Measurements from ENCODE around the gene USH1C. TPM values are rescaled to one million over a fixed set of nuclear protein-coding genes. Genes with fewer than 3 reads are reported as not detected.

Gene USH1C
- polyA plus RNA-seq, 3 donors: not detected

DNA sequence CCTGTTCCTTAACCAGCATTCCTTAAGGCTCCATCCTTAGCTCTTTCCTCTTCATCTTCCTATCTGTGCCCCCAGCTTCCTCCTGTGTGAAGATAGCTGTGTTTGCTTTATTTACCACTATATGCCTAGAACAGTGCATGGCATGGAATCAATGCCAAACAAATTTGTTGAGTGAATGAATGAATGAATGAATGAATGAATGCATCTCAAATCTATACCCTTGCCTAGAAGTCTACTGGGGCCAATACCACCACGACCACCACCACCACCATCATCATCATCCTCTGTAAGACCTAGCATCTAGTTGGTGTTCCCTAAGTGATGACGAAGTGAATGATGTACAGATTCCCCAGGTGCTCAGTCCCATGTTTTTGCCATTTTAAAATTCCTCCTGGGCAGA is 2.0 kb upstream of the USH1C start:
- no peak overlapping the region for H3K27ac Mint-ChIP-seq

GRCh38 chr11:17543574-17544180 is 539 bp downstream of the USH1C start:
- no peaks in the 10 kb centered on the region for H3K79me2 ChIP-seq (ENCODE audit: insufficient read depth, low read length)
- H3K27me3 Mint-ChIP-seq (ENCODE audit: low read depth in 3 of 3): peaks cover 31 to 54% (median 35%) of the 10 kb centered on the region in 3 donors
- peak overlapping the region; percentile 53 for H2AFZ ChIP-seq (ENCODE audit: insufficient read depth, low read depth, low read length, poor library complexity, severe bottlenecking)
- H4K20me1 ChIP-seq (ENCODE audit: insufficient read depth, low read length): no peaks in the 10 kb centered on the region
- H3K4me1 ChIP-seq (ENCODE audit: control insufficient read depth in 1 of 2, insufficient read depth in 2 of 2, low read length in 2 of 2): peaks cover 0 to 6% of the 10 kb centered on the region in 2 donors
- no peaks in the 10 kb centered on the region for H3K36me3 Mint-ChIP-seq
- H3K27me3 ChIP-seq (ENCODE audit: control insufficient read depth in 2 of 2, insufficient read depth in 2 of 2, low read length in 2 of 2): peaks cover 0 to 20% of the 10 kb centered on the region in 2 donors
- H3K27ac ChIP-seq (ENCODE audit: low read depth in 1 of 2, low read length in 2 of 2): no peak overlapping the region
- H3K4me3 Mint-ChIP-seq: peak overlapping the region in 1 of 2 donors; percentile 7
- peaks cover 6% of the 10 kb centered on the region for H3K4me1 Mint-ChIP-seq
- H3K9ac ChIP-seq (ENCODE audit: insufficient read depth, low read length, poor library complexity, severe bottlenecking): peak overlapping the region; percentile 32
- DNase-seq: no peak
- H3K4me3 ChIP-seq (replicated peaks in 1 of 3; ENCODE audit: low read depth in 2 of 3, low read length in 3 of 3): peak overlapping the region in 1 of 3 experiments; percentile 46
- H3K4me2 ChIP-seq (replicated peaks; ENCODE audit: extremely low read depth, low read length, poor library complexity, severe bottlenecking): peak overlapping the region; percentile 58
- TF ChIP-seq, protein P1, sequence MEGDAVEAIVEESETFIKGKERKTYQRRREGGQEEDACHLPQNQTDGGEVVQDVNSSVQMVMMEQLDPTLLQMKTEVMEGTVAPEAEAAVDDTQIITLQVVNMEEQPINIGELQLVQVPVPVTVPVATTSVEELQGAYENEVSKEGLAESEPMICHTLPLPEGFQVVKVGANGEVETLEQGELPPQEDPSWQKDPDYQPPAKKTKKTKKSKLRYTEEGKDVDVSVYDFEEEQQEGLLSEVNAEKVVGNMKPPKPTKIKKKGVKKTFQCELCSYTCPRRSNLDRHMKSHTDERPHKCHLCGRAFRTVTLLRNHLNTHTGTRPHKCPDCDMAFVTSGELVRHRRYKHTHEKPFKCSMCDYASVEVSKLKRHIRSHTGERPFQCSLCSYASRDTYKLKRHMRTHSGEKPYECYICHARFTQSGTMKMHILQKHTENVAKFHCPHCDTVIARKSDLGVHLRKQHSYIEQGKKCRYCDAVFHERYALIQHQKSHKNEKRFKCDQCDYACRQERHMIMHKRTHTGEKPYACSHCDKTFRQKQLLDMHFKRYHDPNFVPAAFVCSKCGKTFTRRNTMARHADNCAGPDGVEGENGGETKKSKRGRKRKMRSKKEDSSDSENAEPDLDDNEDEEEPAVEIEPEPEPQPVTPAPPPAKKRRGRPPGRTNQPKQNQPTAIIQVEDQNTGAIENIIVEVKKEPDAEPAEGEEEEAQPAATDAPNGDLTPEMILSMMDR (IDR thresholded peaks at IDR 0.05): no peak
- no peaks in the 10 kb centered on the region for H3K9me3 ChIP-seq (replicated peaks in 1 of 2; ENCODE audit: control insufficient read depth in 1 of 2, insufficient read depth in 1 of 2, low read length in 2 of 2)
- H3K9me3 Mint-ChIP-seq: peaks cover 0 to 2% (median 0%) of the 10 kb centered on the region in 7 donors
- no peak overlapping the region for H3K27ac Mint-ChIP-seq
- WGBS (ENCODE audit: insufficient coverage): 46% methylated on average over 10 of the region's 17 CpGs
- no peaks in the 10 kb centered on the region for H3K36me3 ChIP-seq (replicated peaks in 1 of 2; ENCODE audit: control insufficient read depth in 1 of 2, insufficient read depth in 2 of 2, low read length in 2 of 2)
- intact Hi-C loops (cut with micrococcal nuclease): no loop called here

More for the DNA sequence above, 2.0 kb upstream of the USH1C start:
- no peak for DNase-seq
- Histone ChIP-seq H3K9ac (ENCODE audit: insufficient read depth, low read length, poor library complexity, severe bottlenecking) (no peak overlapping the region), H3K27me3 (ENCODE audit: control insufficient read depth in 2 of 2, insufficient read depth in 2 of 2, low read length in 2 of 2) (peaks cover 0 to 20% of the 10 kb centered on the region in 2 donors), H3K9me3 (replicated peaks in 1 of 2; ENCODE audit: control insufficient read depth in 1 of 2, insufficient read depth in 1 of 2, low read length in 2 of 2) (no peaks in the 10 kb centered on the region), H3K4me3 (replicated peaks in 1 of 3; ENCODE audit: low read depth in 2 of 3, low read length in 3 of 3) (no peak overlapping the region), H3K4me1 (ENCODE audit: control insufficient read depth in 1 of 2, insufficient read depth in 2 of 2, low read length in 2 of 2) (peaks cover 0 to 6% of the 10 kb centered on the region in 2 donors), H4K20me1 (ENCODE audit: insufficient read depth, low read length) (no peaks in the 10 kb centered on the region), H3K27ac (ENCODE audit: low read depth in 1 of 2, low read length in 2 of 2) (no peak overlapping the region), H3K36me3 (replicated peaks in 1 of 2; ENCODE audit: control insufficient read depth in 1 of 2, insufficient read depth in 2 of 2, low read length in 2 of 2) (no peaks in the 10 kb centered on the region), H3K4me2 (replicated peaks; ENCODE audit: extremely low read depth, low read length, poor library complexity, severe bottlenecking) (no peak overlapping the region), H2AFZ (ENCODE audit: insufficient read depth, low read depth, low read length, poor library complexity, severe bottlenecking) (no peak overlapping the region), H3K79me2 (ENCODE audit: insufficient read depth, low read length) (no peaks in the 10 kb centered on the region)
- peaks cover 6% of the 10 kb centered on the region for H3K4me1 Mint-ChIP-seq
- intact Hi-C loops (cut with micrococcal nuclease): no loop called here
- H3K36me3 Mint-ChIP-seq: no peaks in the 10 kb centered on the region
- 100% methylated on average over 2 of the region's 2 CpGs for WGBS (ENCODE audit: insufficient coverage)
- peaks cover 31 to 49% (median 39%) of the 10 kb centered on the region in 3 donors for H3K27me3 Mint-ChIP-seq (ENCODE audit: low read depth in 3 of 3)
- H3K4me3 Mint-ChIP-seq: no peak overlapping the region
- peaks cover 0 to 2% (median 0%) of the 10 kb centered on the region in 7 donors for H3K9me3 Mint-ChIP-seq
- TF ChIP-seq, protein P1 (IDR thresholded peaks at IDR 0.05): no peak

All from CD14-positive monocyte (primary cell).